Thyroid gland (tissue), 4 donors: ENCODE measurements around the gene IQSEC1. TPM values are rescaled to one million over a fixed set of nuclear protein-coding genes. Genes with fewer than 3 reads are reported as not detected.

Experiments
- DNase-seq, 2 donors: peaks; one replicate each; pipeline ENCODE4 v3.0.0-alpha.2; 2019
- H3K27ac ChIP-seq, 3 donors: fragments of 200-600 bp; sonication (generic); 1 replicate in 2 of 3; 2 replicates in 1 of 3; pipeline ENCODE4 v1.5.1; 2016 to 2019; ENCODE audit warnings: mild to moderate bottlenecking in 1 of 3, moderate library complexity in 1 of 3
- H3K27me3 ChIP-seq: fragments of 200-600 bp; sonication (generic); one replicate; pipeline ENCODE4 v1.5.1; 2019
- H3K36me3 ChIP-seq, 2 donors: fragments of 200-600 bp; sonication (generic); one replicate each; pipeline ENCODE4 v1.5.1; 2016 to 2019
- H3K4me1 ChIP-seq, 2 donors: fragments of 200-600 bp; sonication (generic); one replicate each; pipeline ENCODE4 v1.5.1; 2017 to 2019
- H3K4me3 ChIP-seq, 3 donors: fragments of 200-600 bp; sonication (generic); replicated peaks in 1 of 3; 1 replicate in 2 of 3; 2 replicates in 1 of 3; pipeline ENCODE4 v1.5.1; 2016; ENCODE audit warnings: mild to moderate bottlenecking in 1 of 3
- H3K9me3 ChIP-seq: fragments of 200-600 bp; sonication (generic); one replicate; pipeline ENCODE4 v1.5.1; 2017
- POLR2A ChIP-seq, 2 donors: fragments of 450-650 bp; IDR thresholded peaks; one replicate each; pipeline ENCODE4 v1.6.1; 2017; ENCODE audit warnings: antibody characterized with exemption in 2 of 2, mild to moderate bottlenecking in 2 of 2, moderate library complexity in 1 of 2
- WGBS, 2 donors: methylation state at CpG; one replicate each; pipeline ENCODE4 v1.1.5; 2017; 5-methylcytosine and 5-hydroxymethylcytosine counted together
- intact Hi-C: fragments of 100-400 bp; cut with DNase I; formaldehyde crosslinking; loops from one replicate; pipeline ENCODE4 v1.15.1; 2023
- total RNA-seq, 4 donors: library from RNA; depleted of rRNA; stranded (reverse); fragments of >200 nt; gene quantifications; one replicate each; pipeline ENCODE4 v1.2.3, GENCODE V29; 2016
- TF ChIP-seq, protein P1 (sequence below), 6 experiments: fragments of 200-600 bp in 3 of 6; fragments of 450-650 bp in 3 of 6; sonication (generic) in 3 of 6; IDR thresholded peaks; one replicate each; pipeline ENCODE4 v1.5.1; 2016 to 2019; ENCODE audit warnings: antibody characterized with exemption in 6 of 6, mild to moderate bottlenecking in 2 of 6, inconsistent platforms in 1 of 6, moderate library complexity in 1 of 6

IQSEC1 gene
- total RNA-seq, 4 donors from 2014 or later = 37.1 to 48.3 (median 38.9) TPM

DNA sequence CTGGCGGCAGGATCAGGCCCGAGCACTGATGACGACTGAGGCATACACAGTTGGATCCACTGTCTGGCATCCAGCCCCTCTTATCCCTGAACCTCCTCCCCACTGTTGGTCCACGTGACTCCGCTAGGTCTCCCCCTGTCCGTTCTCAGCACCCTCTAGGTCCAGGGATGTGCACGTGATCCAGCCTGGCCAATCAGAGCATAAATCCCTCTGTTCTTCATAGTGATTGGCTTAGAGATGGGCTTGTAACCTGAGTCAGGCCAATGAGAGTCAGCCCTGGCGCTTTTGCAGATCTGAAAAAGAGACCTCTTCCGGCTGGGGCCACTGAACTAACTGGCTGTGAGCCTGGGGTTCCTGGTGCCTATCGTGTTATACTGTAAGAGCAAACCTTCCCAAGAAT is 20.5 kb upstream of the IQSEC1 start:
- no peaks in the 10 kb centered on the region for H3K9me3 ChIP-seq
- 78% methylated on average over 2 to 10 of the region's 10 CpGs for WGBS, 2 donors
- H3K4me1 ChIP-seq = peaks cover 0 to 8% of the 10 kb centered on the region in 2 donors
- no peak for DNase-seq
- no peak overlapping the region for H3K4me3 ChIP-seq
- TF ChIP-seq, protein P1, sequence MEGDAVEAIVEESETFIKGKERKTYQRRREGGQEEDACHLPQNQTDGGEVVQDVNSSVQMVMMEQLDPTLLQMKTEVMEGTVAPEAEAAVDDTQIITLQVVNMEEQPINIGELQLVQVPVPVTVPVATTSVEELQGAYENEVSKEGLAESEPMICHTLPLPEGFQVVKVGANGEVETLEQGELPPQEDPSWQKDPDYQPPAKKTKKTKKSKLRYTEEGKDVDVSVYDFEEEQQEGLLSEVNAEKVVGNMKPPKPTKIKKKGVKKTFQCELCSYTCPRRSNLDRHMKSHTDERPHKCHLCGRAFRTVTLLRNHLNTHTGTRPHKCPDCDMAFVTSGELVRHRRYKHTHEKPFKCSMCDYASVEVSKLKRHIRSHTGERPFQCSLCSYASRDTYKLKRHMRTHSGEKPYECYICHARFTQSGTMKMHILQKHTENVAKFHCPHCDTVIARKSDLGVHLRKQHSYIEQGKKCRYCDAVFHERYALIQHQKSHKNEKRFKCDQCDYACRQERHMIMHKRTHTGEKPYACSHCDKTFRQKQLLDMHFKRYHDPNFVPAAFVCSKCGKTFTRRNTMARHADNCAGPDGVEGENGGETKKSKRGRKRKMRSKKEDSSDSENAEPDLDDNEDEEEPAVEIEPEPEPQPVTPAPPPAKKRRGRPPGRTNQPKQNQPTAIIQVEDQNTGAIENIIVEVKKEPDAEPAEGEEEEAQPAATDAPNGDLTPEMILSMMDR (IDR thresholded peaks at IDR 0.05) = no peak
- TF ChIP-seq POLR2A (IDR thresholded peaks at IDR 0.05) = no peak
- H3K36me3 ChIP-seq = no peaks in the 10 kb centered on the region
- no peaks in the 10 kb centered on the region for H3K27me3 ChIP-seq
- no peak overlapping the region for H3K27ac ChIP-seq
- intact Hi-C loops = loop anchor here (5.0 kb wide), 2 partner anchors 359 to 559 kb away; no protein-coding TSS in a partner anchor

DNA sequence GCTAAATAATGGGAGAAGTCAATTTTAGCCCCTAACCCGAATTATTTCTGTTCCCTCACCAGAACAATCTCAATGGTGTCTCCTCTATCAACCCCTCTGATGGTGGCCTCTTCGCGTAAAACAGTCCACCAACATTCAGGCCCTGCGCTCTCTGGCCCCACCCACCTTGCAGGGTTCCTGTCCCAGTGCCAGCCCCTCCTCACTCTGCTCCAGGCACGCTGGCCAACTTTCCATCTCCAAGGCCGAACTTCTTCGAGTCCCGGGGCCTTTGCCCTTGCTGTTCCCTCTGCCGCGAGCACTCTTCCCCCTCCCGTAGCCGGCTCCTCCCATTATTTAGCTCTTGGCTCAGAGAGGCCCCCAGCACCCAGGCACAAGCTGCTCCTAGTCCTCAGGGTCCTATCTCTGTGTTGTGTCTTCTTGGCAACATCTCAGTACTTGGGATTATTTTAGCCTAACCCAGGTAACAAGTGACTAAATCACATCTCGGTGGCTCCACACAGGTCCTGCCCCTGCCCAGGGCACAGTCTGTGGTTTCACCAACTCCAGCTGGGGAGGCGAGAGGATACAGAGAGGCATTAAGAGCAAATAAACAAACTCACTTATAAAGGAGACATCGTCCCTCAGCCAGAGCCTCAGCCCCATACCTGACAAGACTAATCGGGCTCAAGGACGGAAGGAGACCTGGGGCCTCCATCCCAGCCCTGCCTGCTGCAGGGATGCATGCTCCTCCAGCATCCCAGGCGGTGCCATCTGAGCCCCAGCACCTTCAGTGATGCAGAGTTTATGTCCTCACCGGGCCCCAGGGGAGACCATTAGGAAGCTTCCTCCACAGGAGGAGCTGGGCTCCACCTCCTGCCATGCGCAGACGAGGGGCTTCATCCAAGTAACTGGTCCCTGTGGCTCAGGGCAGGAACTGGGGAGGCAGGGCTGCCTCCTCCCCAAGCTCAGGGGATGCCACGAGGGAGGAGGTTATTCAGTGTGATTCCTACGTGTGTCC is 19.7 kb upstream of the IQSEC1 start:
- no peak overlapping the region for H3K4me3 ChIP-seq
- no peak overlapping the region for H3K27ac ChIP-seq
- no peaks in the 10 kb centered on the region for H3K27me3 ChIP-seq
- DNase-seq = peak in 1 of 2 donors; percentile 18
- peaks cover 0 to 8% of the 10 kb centered on the region in 2 donors for H3K4me1 ChIP-seq
- 74 to 76% methylated on average over 21 to 23 of the region's 23 CpGs for WGBS, 2 donors
- no peak for TF ChIP-seq POLR2A (IDR thresholded peaks at IDR 0.05)
- TF ChIP-seq, protein P1 (IDR thresholded peaks at IDR 0.05) = no peak
- intact Hi-C loops = loop anchor here (5.0 kb wide), 2 partner anchors 359 to 559 kb away; no protein-coding TSS in a partner anchor
- no peaks in the 10 kb centered on the region for H3K36me3 ChIP-seq
- no peaks in the 10 kb centered on the region for H3K9me3 ChIP-seq

DNA sequence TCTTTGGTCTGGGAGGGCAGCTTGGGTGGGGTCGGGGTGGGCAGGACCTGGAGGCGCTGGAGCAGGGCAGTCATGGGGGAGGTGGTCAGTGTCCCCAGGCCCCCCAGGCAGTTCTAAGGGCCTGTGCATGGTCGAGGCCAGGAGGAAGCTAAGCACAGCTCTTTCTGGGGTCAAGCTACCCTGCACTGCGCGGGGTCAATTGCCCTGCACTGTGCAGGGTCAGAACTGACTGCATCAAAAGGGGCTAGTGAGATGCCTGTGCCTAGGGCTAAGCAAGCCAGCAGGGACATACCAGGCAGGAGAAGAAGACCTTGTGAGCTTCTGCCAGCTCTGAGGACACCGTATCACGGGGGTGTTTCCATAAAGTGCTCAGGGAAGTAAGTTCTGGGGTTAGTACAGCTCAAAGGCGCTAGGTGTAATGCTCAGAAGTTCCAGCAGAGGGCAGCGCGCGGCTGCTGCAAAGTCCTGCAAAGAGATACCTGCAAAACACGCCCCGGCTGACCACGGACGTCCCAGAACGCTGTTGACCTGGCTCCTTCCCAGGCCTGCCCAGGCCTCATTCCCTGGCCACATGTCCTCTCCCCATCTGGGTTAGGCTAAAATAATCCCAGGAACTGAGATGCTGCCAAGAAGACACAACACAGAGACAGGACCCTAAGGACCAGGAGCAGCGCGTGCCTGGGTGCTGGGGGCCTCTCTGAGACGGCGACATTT is 18.8 kb upstream of the IQSEC1 start:
- Histone ChIP-seq H3K4me3 (no peak overlapping the region), H3K27ac (no peak overlapping the region), H3K9me3 (no peaks in the 10 kb centered on the region), H3K27me3 (no peaks in the 10 kb centered on the region), H3K4me1 (peaks cover 0 to 8% of the 10 kb centered on the region in 2 donors), H3K36me3 (no peaks in the 10 kb centered on the region)
- intact Hi-C loops = loop anchor here (5.0 kb wide), 2 partner anchors 360 to 560 kb away; no protein-coding TSS in a partner anchor
- peak; percentile 85 to 88 for DNase-seq
- TF ChIP-seq POLR2A (IDR thresholded peaks at IDR 0.05) = no peak
- TF ChIP-seq, protein P1 (IDR thresholded peaks at IDR 0.05) = peak; percentile 84 to 97 (median 93)
- WGBS, 2 donors = 26 to 38% methylated on average over 17 to 20 of the region's 20 CpGs

DNA sequence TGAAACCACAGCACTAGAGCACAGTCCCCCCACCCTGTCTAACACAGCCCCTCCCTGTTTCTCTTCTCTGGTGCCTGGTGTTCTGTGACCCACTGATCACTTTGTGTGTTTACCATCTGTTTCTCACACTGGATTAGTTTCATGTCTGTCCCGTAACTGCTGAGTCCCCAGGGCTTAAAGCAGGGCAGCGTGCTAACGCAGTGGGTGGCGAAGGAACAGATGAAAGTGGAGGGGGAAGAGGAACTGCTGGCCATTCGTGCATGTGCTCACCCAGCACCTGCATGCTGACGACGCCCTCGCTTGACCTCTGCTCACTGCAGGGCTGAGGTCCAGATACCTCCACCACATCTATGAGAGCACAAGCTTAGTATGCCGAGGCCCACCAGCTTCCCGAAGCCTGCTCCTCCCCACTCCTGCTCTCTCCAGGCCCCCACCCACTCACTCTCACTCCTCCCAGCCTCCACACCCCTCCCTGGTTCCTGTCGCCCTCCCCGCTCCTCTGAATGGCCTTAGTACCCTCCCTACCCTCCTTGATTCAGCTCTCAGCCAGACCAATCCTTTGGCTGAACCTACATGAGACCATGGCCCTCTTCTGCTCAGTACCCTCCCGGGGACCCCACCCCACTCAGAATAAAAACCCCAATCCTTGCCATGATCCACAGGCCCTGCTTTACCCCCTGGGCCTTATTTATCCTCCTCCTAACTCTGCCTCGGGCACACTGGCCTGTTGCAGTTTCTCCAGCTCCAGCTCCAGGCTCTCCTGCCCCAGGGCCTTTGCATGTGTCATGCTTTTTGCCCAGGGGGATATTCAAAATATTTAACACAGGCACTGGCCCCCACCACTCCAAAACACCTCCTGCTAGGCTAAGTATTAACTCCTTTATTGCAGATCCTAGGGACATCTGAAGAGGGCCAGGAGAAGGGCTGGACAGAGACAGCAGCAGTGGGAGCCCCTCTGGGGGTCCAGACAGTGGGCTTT is 15.1 kb upstream of the IQSEC1 start:
- TF ChIP-seq, protein P1 (IDR thresholded peaks at IDR 0.05) = no peak
- TF ChIP-seq POLR2A (IDR thresholded peaks at IDR 0.05) = no peak
- Histone ChIP-seq H3K9me3 (no peaks in the 10 kb centered on the region), H3K4me1 (peaks cover 0 to 8% of the 10 kb centered on the region in 2 donors), H3K36me3 (no peaks in the 10 kb centered on the region), H3K27ac (no peak overlapping the region), H3K4me3 (no peak overlapping the region), H3K27me3 (no peaks in the 10 kb centered on the region)
- no peak for DNase-seq
- intact Hi-C loops = no loop called here
- 81 to 82% methylated on average over 14 of the region's 14 CpGs for WGBS, 2 donors
